ENCODE measurements around the gene RRAS2. TPM values are rescaled to one million over a fixed set of nuclear protein-coding genes. Genes with fewer than 3 reads are reported as not detected.

The RRAS2 gene
- total and polyA plus RNA-seq, 2 experiments from 2014 or later: 50.7 to 72.9 TPM

GRCh38 chr11:14380125-14380936 lies 21.3 kb upstream of the RRAS2 start:
- Histone ChIP-seq H3K9me2 (replicated peaks; ENCODE audit: insufficient read depth) (no peaks in the 10 kb centered on the region), H3K4me1 (ENCODE audit: insufficient read depth) (peaks cover 12% of the 10 kb centered on the region), H4K20me1 (ENCODE audit: insufficient read depth, poor library complexity, severe bottlenecking) (no peaks in the 10 kb centered on the region), H2AFZ (peak overlapping the region; percentile 94), H3K79me2 (no peaks in the 10 kb centered on the region), H3K4me2 (peak overlapping the region; percentile 100), H3K9me3 (ENCODE audit: low read depth) (no peaks in the 10 kb centered on the region), H3K27ac (peak overlapping the region; percentile 43), H3K27me3 (peaks cover 23% of the 10 kb centered on the region), H3K36me3 (replicated peaks; ENCODE audit: insufficient read depth, low read depth) (no peaks in the 10 kb centered on the region), H3K4me3 (peak overlapping the region; percentile 73)
- no peak for DNase-seq (ENCODE audit: low spot score)
- 75% methylated on average over 14 of the region's 14 CpGs for WGBS (ENCODE audit: low lambda C conversion rate, missing lambda C conversion rate)
- TF ChIP-seq, protein P1, sequence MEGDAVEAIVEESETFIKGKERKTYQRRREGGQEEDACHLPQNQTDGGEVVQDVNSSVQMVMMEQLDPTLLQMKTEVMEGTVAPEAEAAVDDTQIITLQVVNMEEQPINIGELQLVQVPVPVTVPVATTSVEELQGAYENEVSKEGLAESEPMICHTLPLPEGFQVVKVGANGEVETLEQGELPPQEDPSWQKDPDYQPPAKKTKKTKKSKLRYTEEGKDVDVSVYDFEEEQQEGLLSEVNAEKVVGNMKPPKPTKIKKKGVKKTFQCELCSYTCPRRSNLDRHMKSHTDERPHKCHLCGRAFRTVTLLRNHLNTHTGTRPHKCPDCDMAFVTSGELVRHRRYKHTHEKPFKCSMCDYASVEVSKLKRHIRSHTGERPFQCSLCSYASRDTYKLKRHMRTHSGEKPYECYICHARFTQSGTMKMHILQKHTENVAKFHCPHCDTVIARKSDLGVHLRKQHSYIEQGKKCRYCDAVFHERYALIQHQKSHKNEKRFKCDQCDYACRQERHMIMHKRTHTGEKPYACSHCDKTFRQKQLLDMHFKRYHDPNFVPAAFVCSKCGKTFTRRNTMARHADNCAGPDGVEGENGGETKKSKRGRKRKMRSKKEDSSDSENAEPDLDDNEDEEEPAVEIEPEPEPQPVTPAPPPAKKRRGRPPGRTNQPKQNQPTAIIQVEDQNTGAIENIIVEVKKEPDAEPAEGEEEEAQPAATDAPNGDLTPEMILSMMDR (IDR thresholded peaks at IDR 0.05; ENCODE audit: poor library complexity): no peak
- TF ChIP-seq EZH2phosphoT487 (IDR thresholded peaks at IDR 0.05; ENCODE audit: low read depth, severe bottlenecking, unreplicated experiment) (no peak), EZH2 (IDR thresholded peaks at IDR 0.05; ENCODE audit: borderline replicate concordance) (no peak)

DNA sequence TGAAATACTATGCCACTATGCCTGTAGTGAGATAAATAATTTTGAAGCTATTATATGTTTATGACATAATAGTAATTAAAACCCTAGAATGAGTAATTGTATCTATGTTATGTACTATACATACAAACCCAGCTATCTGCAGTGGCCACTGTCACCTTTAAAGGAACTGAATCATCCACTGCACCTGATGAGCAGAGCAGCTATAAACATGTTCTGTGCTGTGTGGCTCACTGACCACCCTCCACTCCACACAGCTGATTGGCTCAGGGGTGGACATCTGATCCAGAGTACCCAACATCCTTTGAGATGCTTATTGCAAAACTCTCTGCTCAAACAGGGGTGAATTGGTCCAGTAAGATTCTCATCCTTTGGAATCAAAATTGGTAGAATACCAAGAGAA lies 19.2 kb upstream of the RRAS2 start:
- DNase-seq (ENCODE audit: low spot score): no peak
- peaks cover 12% of the 10 kb centered on the region for H3K4me1 ChIP-seq (ENCODE audit: insufficient read depth)
- no peak overlapping the region for H3K4me2 ChIP-seq
- H3K79me2 ChIP-seq: no peaks in the 10 kb centered on the region
- no peak overlapping the region for H3K4me3 ChIP-seq
- H3K9me3 ChIP-seq (ENCODE audit: low read depth): no peaks in the 10 kb centered on the region
- TF ChIP-seq, protein P1 (IDR thresholded peaks at IDR 0.05; ENCODE audit: poor library complexity): no peak
- no peak for TF ChIP-seq EZH2phosphoT487 (IDR thresholded peaks at IDR 0.05; ENCODE audit: low read depth, severe bottlenecking, unreplicated experiment)
- no peak for TF ChIP-seq EZH2 (IDR thresholded peaks at IDR 0.05; ENCODE audit: borderline replicate concordance)
- H3K27me3 ChIP-seq: peaks cover 22% of the 10 kb centered on the region
- H2AFZ ChIP-seq: no peak overlapping the region
- no peaks in the 10 kb centered on the region for H3K9me2 ChIP-seq (replicated peaks; ENCODE audit: insufficient read depth)
- H4K20me1 ChIP-seq (ENCODE audit: insufficient read depth, poor library complexity, severe bottlenecking): no peaks in the 10 kb centered on the region
- H3K27ac ChIP-seq: no peak overlapping the region
- no peaks in the 10 kb centered on the region for H3K36me3 ChIP-seq (replicated peaks; ENCODE audit: insufficient read depth, low read depth)

DNA sequence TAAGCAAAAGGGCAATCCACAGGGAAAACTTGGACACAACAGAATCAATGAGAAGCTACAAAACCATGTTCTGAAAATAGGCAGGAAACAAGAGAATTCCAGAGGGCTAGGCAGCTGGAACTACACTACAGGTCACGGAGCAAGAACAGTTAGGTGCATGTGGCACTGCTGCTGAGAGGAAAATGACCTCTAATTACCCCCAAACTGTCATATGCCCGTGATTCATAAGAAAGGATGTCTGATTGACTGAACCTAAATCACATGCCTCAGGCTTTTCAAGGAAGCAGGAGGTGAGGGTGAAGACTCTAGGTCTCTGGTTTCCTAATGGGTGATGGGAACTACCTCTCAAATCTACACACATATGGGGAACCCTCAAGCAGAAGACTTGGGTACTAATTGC lies 17.9 kb upstream of the RRAS2 start:
- peak; percentile 21 for DNase-seq (ENCODE audit: low spot score)
- H3K9me3 ChIP-seq (ENCODE audit: low read depth): no peaks in the 10 kb centered on the region
- no peaks in the 10 kb centered on the region for H4K20me1 ChIP-seq (ENCODE audit: insufficient read depth, poor library complexity, severe bottlenecking)
- peak overlapping the region; percentile 28 for H3K27ac ChIP-seq
- H3K4me3 ChIP-seq: no peak overlapping the region
- H2AFZ ChIP-seq: no peak overlapping the region
- H3K4me2 ChIP-seq: no peak overlapping the region
- H3K36me3 ChIP-seq (replicated peaks; ENCODE audit: insufficient read depth, low read depth): no peaks in the 10 kb centered on the region
- no peaks in the 10 kb centered on the region for H3K9me2 ChIP-seq (replicated peaks; ENCODE audit: insufficient read depth)
- TF ChIP-seq EZH2 (IDR thresholded peaks at IDR 0.05; ENCODE audit: borderline replicate concordance): no peak
- TF ChIP-seq EZH2phosphoT487 (IDR thresholded peaks at IDR 0.05; ENCODE audit: low read depth, severe bottlenecking, unreplicated experiment): no peak
- TF ChIP-seq, protein P1 (IDR thresholded peaks at IDR 0.05; ENCODE audit: poor library complexity): no peak
- peaks cover 12% of the 10 kb centered on the region for H3K4me1 ChIP-seq (ENCODE audit: insufficient read depth)
- WGBS (ENCODE audit: low lambda C conversion rate, missing lambda C conversion rate): 53% methylated on average over 2 of the region's 2 CpGs
- H3K27me3 ChIP-seq: peaks cover 15% of the 10 kb centered on the region
- no peaks in the 10 kb centered on the region for H3K79me2 ChIP-seq

Measured in hepatocyte (in vitro differentiated cells).